Astrocyte (in vitro differentiated cells and primary cell): ENCODE results near the gene TENT5A. TPM values are rescaled to one million over a fixed set of nuclear protein-coding genes. Genes with fewer than 3 reads are reported as not detected.

ENCODE experiments used
- DNase-seq: peaks from one replicate; pipeline ENCODE4 v3.0.0-alpha.2; 2010; ENCODE audit warnings: low read depth
- FAIRE-seq: peaks from 2 replicates; lab custom pipeline; 2011; peaks lifted over from hg19 to GRCh38; lab: Jason Lieb, UNC
- H2AFZ ChIP-seq: 2 replicates; pipeline ENCODE4 v1.6.0; 2012; ENCODE audit warnings: low read depth, low read length, inconsistent platforms
- H3K27ac ChIP-seq: 2 replicates; pipeline ENCODE4 v1.5.1; 2011; ENCODE audit warnings: low read depth, low read length, inconsistent platforms
- H3K27me3 ChIP-seq: 2 replicates; pipeline ENCODE4 v1.6.0; 2011; ENCODE audit warnings: low read length, inconsistent platforms; ENCODE audit not compliant: insufficient read depth
- H3K36me3 ChIP-seq: 2 replicates; pipeline ENCODE4 v1.5.1; 2011; ENCODE audit warnings: low read length, inconsistent platforms; ENCODE audit not compliant: insufficient read depth
- H3K4me1 ChIP-seq: 2 replicates; pipeline ENCODE4 v1.5.1; 2011; ENCODE audit warnings: low read length, inconsistent platforms; ENCODE audit not compliant: insufficient read depth
- H3K4me2 ChIP-seq: 2 replicates; pipeline ENCODE4 v1.6.0; 2012; ENCODE audit warnings: low read length, inconsistent platforms
- H3K4me3 ChIP-seq: 2 replicates; pipeline ENCODE4 v1.5.1; 2011; ENCODE audit warnings: low read depth, mild to moderate bottlenecking, low read length, inconsistent platforms; ENCODE audit not compliant: insufficient read depth
- H3K79me2 ChIP-seq: 2 replicates; pipeline ENCODE4 v1.6.0; 2012; ENCODE audit warnings: mild to moderate bottlenecking, low read length, inconsistent platforms; ENCODE audit not compliant: insufficient read depth
- H3K9ac ChIP-seq: 2 replicates; pipeline ENCODE4 v1.6.0; 2012; ENCODE audit warnings: mild to moderate bottlenecking, low read length, inconsistent platforms
- H3K9me3 ChIP-seq: 2 replicates; pipeline ENCODE4 v1.5.1; 2012; ENCODE audit warnings: low read depth, mild to moderate bottlenecking, low read length, inconsistent platforms; ENCODE audit not compliant: insufficient read depth
- H4K20me1 ChIP-seq: 2 replicates; pipeline ENCODE4 v1.6.0; 2012; ENCODE audit warnings: low read length, inconsistent platforms; ENCODE audit not compliant: insufficient read depth
- H3K27ac Mint-ChIP-seq: one replicate; pipeline ENCODE4 v1.8.0; 2021; ENCODE audit warnings: mild to moderate bottlenecking, mixed read lengths; ENCODE audit not compliant: unreplicated experiment
- H3K27me3 Mint-ChIP-seq: one replicate; pipeline ENCODE4 v1.8.0; 2021; ENCODE audit warnings: low read depth, mixed read lengths; ENCODE audit not compliant: unreplicated experiment
- H3K36me3 Mint-ChIP-seq: one replicate; pipeline ENCODE4 v1.8.0; 2021; ENCODE audit warnings: low read depth, mixed read lengths; ENCODE audit not compliant: unreplicated experiment
- H3K4me1 Mint-ChIP-seq: one replicate; pipeline ENCODE4 v1.8.0; 2021; ENCODE audit warnings: low read depth, mixed read lengths; ENCODE audit not compliant: unreplicated experiment
- H3K4me3 Mint-ChIP-seq: one replicate; pipeline ENCODE4 v1.8.0; 2021; ENCODE audit warnings: mild to moderate bottlenecking, moderate library complexity, mixed read lengths; ENCODE audit not compliant: unreplicated experiment
- H3K9me3 Mint-ChIP-seq: one replicate; pipeline ENCODE4 v1.8.0; 2021; ENCODE audit warnings: mild to moderate bottlenecking, mixed read lengths; ENCODE audit not compliant: unreplicated experiment
- EZH2 ChIP-seq: IDR thresholded peaks from 2 replicates; pipeline ENCODE4 v1.6.1; 2012; ENCODE audit warnings: mild to moderate bottlenecking, low read length, inconsistent platforms; ENCODE audit not compliant: insufficient read depth
- total RNA-seq: library from RNA; stranded (reverse); gene quantifications from 2 replicates; pipeline ENCODE4 v1.2.1, GENCODE V29; 2021
- TF ChIP-seq, protein P1 (sequence below): IDR thresholded peaks from 2 replicates; pipeline ENCODE4 v1.5.1; 2011; ENCODE audit warnings: low read depth, mild to moderate bottlenecking, inconsistent platforms, low read length, moderate library complexity; ENCODE audit not compliant: insufficient read depth

Gene TENT5A
- total RNA-seq, 1 donor from 2014 or later = 17.8 TPM

DNA sequence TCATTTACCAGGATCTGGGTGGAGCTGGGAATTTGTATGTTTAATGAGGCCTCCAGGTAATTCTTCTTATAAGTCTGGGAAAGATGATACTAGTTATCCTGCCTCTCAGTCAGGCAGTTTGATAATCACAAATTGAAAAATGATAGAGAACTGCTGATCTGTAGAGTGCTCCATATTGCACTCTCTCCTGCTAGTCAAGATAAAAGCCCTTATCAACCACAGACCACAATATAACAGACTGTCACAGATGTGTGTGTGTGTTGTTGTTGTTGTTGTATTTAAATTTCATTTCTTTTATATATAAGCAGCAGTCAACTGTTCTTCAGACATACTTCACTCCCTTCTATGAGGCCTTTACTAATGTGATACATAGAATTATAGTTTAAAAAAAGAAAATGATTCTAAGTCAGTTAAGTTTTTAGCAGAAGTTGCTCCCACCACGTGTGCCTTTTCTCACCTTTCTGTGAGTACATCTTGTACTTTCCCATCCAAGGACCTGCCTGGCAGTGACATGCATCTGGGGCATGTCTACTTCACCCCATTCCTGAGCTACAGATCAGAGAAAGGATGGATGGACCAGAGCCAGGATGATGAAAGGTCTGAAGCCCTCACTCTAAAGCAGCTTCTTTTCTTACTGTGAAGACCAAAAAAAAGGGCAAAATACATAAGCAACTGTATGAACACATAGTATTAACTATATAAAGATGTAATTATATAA lies 29.8 kb downstream of the TENT5A start:
- H3K9me3 Mint-ChIP-seq = no peaks in the 10 kb centered on the region
- H3K4me3 ChIP-seq = no peak overlapping the region
- no peaks in the 10 kb centered on the region for H3K36me3 ChIP-seq
- H4K20me1 ChIP-seq = no peaks in the 10 kb centered on the region
- H3K27me3 ChIP-seq = no peaks in the 10 kb centered on the region
- H3K27ac ChIP-seq = no peak overlapping the region
- no peak for DNase-seq
- H3K27me3 Mint-ChIP-seq = no peaks in the 10 kb centered on the region
- no peaks in the 10 kb centered on the region for H3K79me2 ChIP-seq
- no peaks in the 10 kb centered on the region for H3K36me3 Mint-ChIP-seq
- no peak overlapping the region for H3K27ac Mint-ChIP-seq
- H3K4me2 ChIP-seq = no peak overlapping the region
- no peak for TF ChIP-seq EZH2
- TF ChIP-seq, protein P1, sequence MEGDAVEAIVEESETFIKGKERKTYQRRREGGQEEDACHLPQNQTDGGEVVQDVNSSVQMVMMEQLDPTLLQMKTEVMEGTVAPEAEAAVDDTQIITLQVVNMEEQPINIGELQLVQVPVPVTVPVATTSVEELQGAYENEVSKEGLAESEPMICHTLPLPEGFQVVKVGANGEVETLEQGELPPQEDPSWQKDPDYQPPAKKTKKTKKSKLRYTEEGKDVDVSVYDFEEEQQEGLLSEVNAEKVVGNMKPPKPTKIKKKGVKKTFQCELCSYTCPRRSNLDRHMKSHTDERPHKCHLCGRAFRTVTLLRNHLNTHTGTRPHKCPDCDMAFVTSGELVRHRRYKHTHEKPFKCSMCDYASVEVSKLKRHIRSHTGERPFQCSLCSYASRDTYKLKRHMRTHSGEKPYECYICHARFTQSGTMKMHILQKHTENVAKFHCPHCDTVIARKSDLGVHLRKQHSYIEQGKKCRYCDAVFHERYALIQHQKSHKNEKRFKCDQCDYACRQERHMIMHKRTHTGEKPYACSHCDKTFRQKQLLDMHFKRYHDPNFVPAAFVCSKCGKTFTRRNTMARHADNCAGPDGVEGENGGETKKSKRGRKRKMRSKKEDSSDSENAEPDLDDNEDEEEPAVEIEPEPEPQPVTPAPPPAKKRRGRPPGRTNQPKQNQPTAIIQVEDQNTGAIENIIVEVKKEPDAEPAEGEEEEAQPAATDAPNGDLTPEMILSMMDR = no peak
- H3K4me1 ChIP-seq = no peaks in the 10 kb centered on the region
- H3K9ac ChIP-seq = no peak overlapping the region
- H3K4me1 Mint-ChIP-seq = no peaks in the 10 kb centered on the region
- H2AFZ ChIP-seq = no peak overlapping the region
- H3K4me3 Mint-ChIP-seq = no peak overlapping the region
- no peaks in the 10 kb centered on the region for H3K9me3 ChIP-seq
- no peak for FAIRE-seq

DNA sequence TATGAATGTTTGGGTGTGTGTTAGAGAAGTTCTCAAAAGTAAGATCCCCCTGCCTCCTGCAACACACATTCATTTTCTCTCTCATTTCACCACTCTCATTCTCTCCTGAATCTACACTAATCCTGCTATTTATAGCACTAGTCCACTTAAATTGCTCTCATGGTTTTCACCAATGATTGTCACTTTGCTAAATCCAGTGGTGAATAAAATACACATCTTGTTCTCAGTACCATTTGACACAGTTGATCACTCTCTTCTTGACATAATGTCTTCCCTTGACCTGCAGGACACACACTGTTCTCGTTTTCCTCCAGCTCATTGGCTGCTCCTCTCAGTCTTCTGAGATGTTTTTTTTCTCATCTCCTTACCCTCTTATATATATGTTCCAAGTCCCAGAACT lies 32.1 kb downstream of the TENT5A start:
- Histone ChIP-seq H3K27me3 (no peaks in the 10 kb centered on the region), H2AFZ (no peak overlapping the region), H3K4me2 (no peak overlapping the region), H3K4me3 (no peak overlapping the region), H4K20me1 (no peaks in the 10 kb centered on the region), H3K79me2 (no peaks in the 10 kb centered on the region), H3K9me3 (no peaks in the 10 kb centered on the region), H3K4me1 (no peaks in the 10 kb centered on the region), H3K36me3 (no peaks in the 10 kb centered on the region), H3K27ac (no peak overlapping the region), H3K9ac (no peak overlapping the region)
- Mint-ChIP-seq H3K9me3 (no peaks in the 10 kb centered on the region), H3K36me3 (no peaks in the 10 kb centered on the region), H3K27me3 (no peaks in the 10 kb centered on the region), H3K27ac (no peak overlapping the region), H3K4me1 (peaks cover 2% of the 10 kb centered on the region), H3K4me3 (no peak overlapping the region)
- peak; percentile 60 for FAIRE-seq
- TF ChIP-seq, protein P1 = no peak
- no peak for TF ChIP-seq EZH2
- no peak for DNase-seq

DNA sequence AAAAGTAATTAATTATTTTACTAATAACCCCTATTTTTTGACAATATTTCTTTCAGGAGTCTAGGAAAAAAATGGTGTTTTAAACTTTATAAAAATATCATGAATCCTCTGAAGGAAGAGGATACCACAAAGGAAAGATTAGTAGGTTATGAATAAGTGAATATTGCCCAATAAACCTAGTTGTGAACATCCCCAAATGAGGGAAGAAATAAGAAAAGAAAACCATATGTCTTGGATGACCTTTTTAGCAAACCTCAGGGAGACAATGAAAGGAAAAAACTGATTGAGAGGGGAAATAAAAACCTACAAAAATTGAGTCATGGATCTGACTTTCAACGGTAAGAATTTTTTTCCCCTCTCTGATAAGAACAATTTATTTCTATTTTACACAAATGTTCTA lies 34.4 kb downstream of the TENT5A start:
- Histone ChIP-seq H3K27ac (no peak overlapping the region), H3K36me3 (no peaks in the 10 kb centered on the region), H3K27me3 (no peaks in the 10 kb centered on the region), H3K79me2 (no peaks in the 10 kb centered on the region), H4K20me1 (no peaks in the 10 kb centered on the region), H3K4me3 (no peak overlapping the region), H3K9ac (no peak overlapping the region), H3K4me1 (no peaks in the 10 kb centered on the region), H3K4me2 (no peak overlapping the region), H2AFZ (no peak overlapping the region), H3K9me3 (no peaks in the 10 kb centered on the region)
- Mint-ChIP-seq H3K36me3 (no peaks in the 10 kb centered on the region), H3K4me1 (peaks cover 2% of the 10 kb centered on the region), H3K9me3 (no peaks in the 10 kb centered on the region), H3K4me3 (no peak overlapping the region), H3K27me3 (no peaks in the 10 kb centered on the region), H3K27ac (no peak overlapping the region)
- FAIRE-seq = no peak
- TF ChIP-seq, protein P1 = no peak
- no peak for TF ChIP-seq EZH2
- no peak for DNase-seq
